ENCODE data around the gene CD38. TPM values are rescaled to one million over a fixed set of nuclear protein-coding genes. Genes with fewer than 3 reads are reported as not detected.
"Not testable (repeated sequence)": the region's sequence is repeated elsewhere in the genome, so short reads cannot be mapped to it uniquely, and the experiment has no call there.

The CD38 gene
- total and polyA plus RNA-seq, 2 experiments from 2014 or later: 0.13 to 1.1 TPM

GRCh38 chr4:15836362-15836761 is 58.2 kb downstream of the CD38 start:
- H3K27ac ChIP-seq: no peak overlapping the region
- H2AFZ ChIP-seq: no peak overlapping the region
- H3K4me2 ChIP-seq: no peak overlapping the region
- no peaks in the 10 kb centered on the region for H3K27me3 ChIP-seq
- no peaks in the 10 kb centered on the region for H3K36me3 ChIP-seq (replicated peaks; ENCODE audit: insufficient read depth, low read depth)
- no peaks in the 10 kb centered on the region for H4K20me1 ChIP-seq (ENCODE audit: insufficient read depth, poor library complexity, severe bottlenecking)
- H3K4me3 ChIP-seq: no peak overlapping the region
- no peaks in the 10 kb centered on the region for H3K79me2 ChIP-seq
- no peaks in the 10 kb centered on the region for H3K9me2 ChIP-seq (replicated peaks; ENCODE audit: insufficient read depth)
- DNase-seq (ENCODE audit: low spot score): peak; percentile 15
- H3K9me3 ChIP-seq (ENCODE audit: low read depth): no peaks in the 10 kb centered on the region
- no peak for TF ChIP-seq EZH2phosphoT487 (IDR thresholded peaks at IDR 0.05; ENCODE audit: low read depth, severe bottlenecking, unreplicated experiment)
- no peak for TF ChIP-seq EZH2 (IDR thresholded peaks at IDR 0.05; ENCODE audit: borderline replicate concordance)
- TF ChIP-seq CTCF (IDR thresholded peaks at IDR 0.05; ENCODE audit: poor library complexity): no peak
- H3K4me1 ChIP-seq (ENCODE audit: insufficient read depth): no peaks in the 10 kb centered on the region

DNA sequence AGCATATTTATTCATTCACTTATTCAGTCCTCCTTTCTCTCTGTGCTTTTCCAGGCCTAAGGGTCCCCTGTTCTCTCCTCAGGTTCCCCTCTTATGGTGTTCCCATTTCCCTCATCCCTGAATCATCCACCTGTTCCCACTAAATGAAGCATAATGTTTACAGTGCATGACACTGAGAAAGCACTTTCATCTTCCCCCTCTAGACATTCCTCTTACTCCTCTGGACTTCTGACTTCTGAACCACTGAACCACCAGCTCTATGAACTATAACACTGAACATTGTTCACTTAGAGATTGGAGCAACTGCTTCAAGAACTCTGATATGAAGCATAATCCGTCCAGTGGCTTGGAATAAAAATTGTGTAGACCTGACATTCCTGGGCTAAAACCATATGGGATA is 59.5 kb downstream of the CD38 start:
- Histone ChIP-seq H3K4me3 (no peak overlapping the region), H3K4me2 (no peak overlapping the region), H3K9me2 (replicated peaks; ENCODE audit: insufficient read depth) (no peaks in the 10 kb centered on the region), H3K4me1 (ENCODE audit: insufficient read depth) (no peaks in the 10 kb centered on the region), H3K36me3 (replicated peaks; ENCODE audit: insufficient read depth, low read depth) (no peaks in the 10 kb centered on the region), H3K79me2 (no peaks in the 10 kb centered on the region), H2AFZ (no peak overlapping the region), H3K27ac (no peak overlapping the region), H4K20me1 (ENCODE audit: insufficient read depth, poor library complexity, severe bottlenecking) (no peaks in the 10 kb centered on the region), H3K27me3 (no peaks in the 10 kb centered on the region), H3K9me3 (ENCODE audit: low read depth) (no peaks in the 10 kb centered on the region)
- no peak for DNase-seq (ENCODE audit: low spot score)
- TF ChIP-seq EZH2phosphoT487 (IDR thresholded peaks at IDR 0.05; ENCODE audit: low read depth, severe bottlenecking, unreplicated experiment) (no peak), CTCF (IDR thresholded peaks at IDR 0.05; ENCODE audit: poor library complexity) (no peak), EZH2 (IDR thresholded peaks at IDR 0.05; ENCODE audit: borderline replicate concordance) (no peak)
- 95% methylated on average over 1 of the region's 1 CpG for WGBS (ENCODE audit: low lambda C conversion rate, missing lambda C conversion rate)

DNA sequence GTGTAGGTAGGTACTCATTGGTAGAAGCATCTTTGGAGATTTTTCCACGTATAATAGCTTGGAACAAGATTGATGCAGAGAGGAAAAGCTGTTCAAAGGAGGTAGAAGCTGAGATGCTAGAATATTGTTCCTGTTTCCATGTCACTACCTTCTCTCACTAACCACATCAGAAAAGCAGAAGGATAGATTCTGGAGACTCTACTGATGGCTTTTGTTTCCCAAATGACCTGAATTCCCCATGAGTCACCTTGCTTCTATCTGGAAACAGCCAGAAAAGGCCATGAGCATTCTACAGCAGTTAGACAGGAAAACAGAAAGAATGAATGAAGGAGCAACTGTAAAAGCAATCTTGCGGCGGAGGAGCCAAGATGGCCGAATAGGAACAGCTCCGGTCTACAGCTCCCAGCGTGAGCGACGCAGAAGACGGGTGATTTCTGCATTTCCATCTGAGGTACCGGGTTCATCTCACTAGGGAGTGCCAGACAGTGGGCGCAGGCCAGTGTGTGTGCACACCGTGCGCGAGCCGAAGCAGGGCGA is 63.1 kb downstream of the CD38 start:
- not testable (repeated sequence) for H3K27ac ChIP-seq; H3K4me1 ChIP-seq (ENCODE audit: insufficient read depth); H3K79me2 ChIP-seq; H4K20me1 ChIP-seq (ENCODE audit: insufficient read depth, poor library complexity, severe bottlenecking); DNase-seq (ENCODE audit: low spot score); H3K4me2 ChIP-seq; H2AFZ ChIP-seq; H3K9me3 ChIP-seq (ENCODE audit: low read depth); H3K4me3 ChIP-seq; H3K27me3 ChIP-seq; H3K36me3 ChIP-seq (replicated peaks; ENCODE audit: insufficient read depth, low read depth); H3K9me2 ChIP-seq (replicated peaks; ENCODE audit: insufficient read depth)
- WGBS (ENCODE audit: low lambda C conversion rate, missing lambda C conversion rate): 97% methylated on average over 9 of the region's 16 CpGs

DNA sequence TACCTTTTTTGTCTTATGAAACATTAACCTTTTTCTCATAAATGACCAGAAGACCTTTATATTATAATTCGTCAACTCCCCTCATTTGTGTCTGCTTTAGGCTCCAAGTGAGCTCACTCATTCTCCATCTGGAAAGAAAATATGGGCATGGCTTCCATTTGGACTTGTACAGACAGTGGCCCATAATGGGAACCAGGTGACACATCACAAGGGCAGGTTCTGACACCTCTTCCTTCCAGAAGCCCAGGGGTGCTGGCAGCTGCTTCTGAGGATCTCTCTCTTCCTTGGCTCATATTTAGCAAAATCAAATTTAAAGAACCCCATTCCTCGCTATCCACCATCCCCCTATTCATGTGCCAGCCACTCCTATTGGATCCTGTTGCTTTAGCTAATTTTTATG is 69.6 kb downstream of the CD38 start:
- no peak overlapping the region for H3K4me3 ChIP-seq
- no peaks in the 10 kb centered on the region for H3K79me2 ChIP-seq
- H4K20me1 ChIP-seq (ENCODE audit: insufficient read depth, poor library complexity, severe bottlenecking): no peaks in the 10 kb centered on the region
- no peaks in the 10 kb centered on the region for H3K9me3 ChIP-seq (ENCODE audit: low read depth)
- H3K27ac ChIP-seq: no peak overlapping the region
- no peaks in the 10 kb centered on the region for H3K36me3 ChIP-seq (replicated peaks; ENCODE audit: insufficient read depth, low read depth)
- no peak for TF ChIP-seq EZH2phosphoT487 (IDR thresholded peaks at IDR 0.05; ENCODE audit: low read depth, severe bottlenecking, unreplicated experiment)
- no peak for TF ChIP-seq EZH2 (IDR thresholded peaks at IDR 0.05; ENCODE audit: borderline replicate concordance)
- no peak for TF ChIP-seq CTCF (IDR thresholded peaks at IDR 0.05; ENCODE audit: poor library complexity)
- no peaks in the 10 kb centered on the region for H3K27me3 ChIP-seq
- no peak overlapping the region for H2AFZ ChIP-seq
- no peak overlapping the region for H3K4me2 ChIP-seq
- H3K9me2 ChIP-seq (replicated peaks; ENCODE audit: insufficient read depth): no peaks in the 10 kb centered on the region
- H3K4me1 ChIP-seq (ENCODE audit: insufficient read depth): no peaks in the 10 kb centered on the region
- 94% methylated on average over 2 of the region's 2 CpGs for WGBS (ENCODE audit: low lambda C conversion rate, missing lambda C conversion rate)
- no peak for DNase-seq (ENCODE audit: low spot score)
